DMS153 (cell line): ENCODE results near the gene NAV1.

ENCODE experiments used
- DNase-seq: peaks from one replicate; lab custom pipeline; 2025; lab: John Stamatoyannopoulos, UW

The NAV1 gene

DNA sequence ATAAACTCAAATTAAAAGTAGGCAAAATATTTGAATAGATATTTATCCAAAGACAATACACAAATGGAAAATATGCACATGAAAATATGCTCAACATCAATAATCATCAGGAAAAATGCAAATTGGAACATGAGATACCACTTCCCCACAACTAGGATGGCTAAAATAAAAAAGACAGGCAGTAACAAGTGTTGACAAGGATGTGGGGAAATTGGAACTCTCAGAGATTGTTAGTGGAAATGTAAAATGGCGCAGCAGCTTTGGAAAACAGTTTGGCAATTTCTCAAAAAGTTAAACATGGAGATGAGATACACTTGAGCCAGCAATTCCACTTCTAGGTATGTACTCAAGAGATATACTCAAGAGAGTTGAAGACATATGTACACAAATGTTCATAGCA, 48.8 kb downstream of the NAV1 start:
- DNase-seq, result no peak
